ENCODE data around the gene GLP1R. TPM values are rescaled to one million over a fixed set of nuclear protein-coding genes. Genes with fewer than 3 reads are reported as not detected.
A peak's percentile ranks its signal among the peaks of the same experiment; 100 is the strongest.

Gene GLP1R
- polyA plus RNA-seq, 1 of the 3 experiments (the other 2 are of a cell fraction) = not detected

- CTCF ChIA-PET = interaction anchor here (1.0 to 2.6 kb wide), 4 partner anchors 11 to 130 kb away, joined by 3 to 8 read pairs (median 6); no protein-coding TSS in a partner anchor
- DNase-seq = no peak
These were observed 53.7 kb downstream of the GLP1R start for GRCh38 chr6:39102071-39102820.

GRCh38 chr6:39102821-39103136 lies 54.2 kb downstream of the GLP1R start:
- Histone ChIP-seq H4K20me1 (ENCODE audit: insufficient read depth) (no peaks in the 10 kb centered on the region), H3K9ac (no peak overlapping the region), H3K36me3 (replicated peaks in 1 of 2; ENCODE audit: control insufficient read depth in 1 of 2, insufficient read depth in 2 of 2, low read length in 1 of 2) (peaks cover 0 to 11% of the 10 kb centered on the region in 2 experiments), H3K79me2 (ENCODE audit: insufficient read depth) (no peaks in the 10 kb centered on the region), H3K4me1 (ENCODE audit: control insufficient read depth in 1 of 2, insufficient read depth in 2 of 2, low read depth in 1 of 2, low read length in 1 of 2) (peaks cover 0 to 2% of the 10 kb centered on the region in 2 experiments; a peak in 1 of 4 replicates), H3K27ac (ENCODE audit: low read depth in 2 of 2, low read length in 1 of 2) (no peak overlapping the region), H3K9me2 (no peaks in the 10 kb centered on the region), H3K4me3 (ENCODE audit: low read depth in 2 of 2, low read length in 1 of 2) (no peak overlapping the region), H2AFZ (ENCODE audit: low read depth) (no peak overlapping the region), H3F3A (replicated peaks; ENCODE audit: insufficient read depth) (no peaks in the 10 kb centered on the region), H3K9me3 (no peaks in the 10 kb centered on the region), H3K27me3 (ENCODE audit: insufficient read depth) (no peaks in the 10 kb centered on the region), H3K4me2 (no peak overlapping the region)
- WGBS (ENCODE audit: low lambda C conversion rate) = 76% methylated on average over 1 of the region's 1 CpG
- POLR2A ChIA-PET = interaction anchor here (1.1 kb wide), 1 partner anchor 14 kb away, joined by 3 read pairs; no protein-coding TSS in a partner anchor
- TF ChIP-seq REST (IDR thresholded peaks at IDR 0.05; ENCODE audit: low read depth, low read length) (no peak), USF2 (IDR thresholded peaks at IDR 0.05; ENCODE audit: borderline replicate concordance, low read depth, low read length) (no peak), FOXJ3 (CRISPR knock-in tag; IDR thresholded peaks at IDR 0.05) (no peak), GABPA (IDR thresholded peaks at IDR 0.05; ENCODE audit: low read depth) (no peak), FOXM1 (IDR thresholded peaks at IDR 0.05; ENCODE audit: low read depth) (no peak), IRF3 (IDR thresholded peaks at IDR 0.05; ENCODE audit: low read depth, low read length) (no peak), MXI1 (IDR thresholded peaks at IDR 0.05; ENCODE audit: low read depth, low read length) (no peak), POLR2AphosphoS5 (IDR thresholded peaks at IDR 0.05; ENCODE audit: low read depth, low read length) (no peak)
- CTCF ChIA-PET = interaction anchor here (1.0 to 2.6 kb wide), 5 partner anchors 11 to 130 kb away, joined by 3 to 8 read pairs (median 5); no protein-coding TSS in a partner anchor
- DNase-seq = no peak

More at GRCh38 chr6:39102071-39102820, 53.7 kb downstream of the GLP1R start:
- H3K79me2 ChIP-seq (ENCODE audit: insufficient read depth) = no peaks in the 10 kb centered on the region
- H3K4me2 ChIP-seq = no peak overlapping the region
- H3K9ac ChIP-seq = no peak overlapping the region
- H3K9me3 ChIP-seq = no peaks in the 10 kb centered on the region
- H3K4me3 ChIP-seq (ENCODE audit: low read depth in 2 of 2, low read length in 1 of 2) = no peak overlapping the region
- 89% methylated on average over 11 of the region's 12 CpGs for WGBS (ENCODE audit: low lambda C conversion rate)
- H3K36me3 ChIP-seq (replicated peaks in 1 of 2; ENCODE audit: control insufficient read depth in 1 of 2, insufficient read depth in 2 of 2, low read length in 1 of 2) = peaks cover 0 to 11% of the 10 kb centered on the region in 2 experiments
- no peak overlapping the region for H3K27ac ChIP-seq (ENCODE audit: low read depth in 2 of 2, low read length in 1 of 2)
- H3K4me1 ChIP-seq (ENCODE audit: control insufficient read depth in 1 of 2, insufficient read depth in 2 of 2, low read depth in 1 of 2, low read length in 1 of 2) = no peaks in the 10 kb centered on the region; a peak in 1 of 4 replicates
- no peaks in the 10 kb centered on the region for H3F3A ChIP-seq (replicated peaks; ENCODE audit: insufficient read depth)
- POLR2A ChIA-PET = interaction anchor here (1.1 kb wide), 1 partner anchor 14 kb away, joined by 3 read pairs; no protein-coding TSS in a partner anchor
- no peak overlapping the region for H2AFZ ChIP-seq (ENCODE audit: low read depth)
- TF ChIP-seq YY1 (IDR thresholded peaks at IDR 0.05; ENCODE audit: low read depth) (no peak), RAD21 (IDR thresholded peaks at IDR 0.05; ENCODE audit: low read length) (peak; percentile 9; the same call in 1 of the 2 replicates), USF2 (IDR thresholded peaks at IDR 0.05; ENCODE audit: borderline replicate concordance, low read depth, low read length) (no peak), MXI1 (IDR thresholded peaks at IDR 0.05; ENCODE audit: low read depth, low read length) (no peak)
- no peaks in the 10 kb centered on the region for H4K20me1 ChIP-seq (ENCODE audit: insufficient read depth)
- no peaks in the 10 kb centered on the region for H3K27me3 ChIP-seq (ENCODE audit: insufficient read depth)
- no peaks in the 10 kb centered on the region for H3K9me2 ChIP-seq

All from SK-N-SH (cell line).